NCI-H748 treated with DMSO at 0.1 percent for 48 hours (cell line): ENCODE measurements around the gene VEPH1.

Experiments
- DNase-seq: peaks from one replicate; lab custom pipeline; 2025; lab: John Stamatoyannopoulos, UW

VEPH1 gene

GRCh38 chr3:157477441-157477840 is 25.8 kb downstream of the VEPH1 start:
- no peak for DNase-seq

GRCh38 chr3:157475921-157476414 is 27.2 kb downstream of the VEPH1 start:
- no peak for DNase-seq

- no peak for DNase-seq
Observed at GRCh38 chr3:157472648-157473047, 30.6 kb downstream of the VEPH1 start.

GRCh38 chr3:157471064-157471463 is 32.2 kb downstream of the VEPH1 start:
- DNase-seq, result no peak

- no peak for DNase-seq
Observed at GRCh38 chr3:157469561-157470294, 33.5 kb downstream of the VEPH1 start.

- DNase-seq, result no peak
Observed at GRCh38 chr3:157467200-157467599, 36.0 kb downstream of the VEPH1 start.

- DNase-seq, result no peak
Observed at GRCh38 chr3:157465741-157466140, 37.5 kb downstream of the VEPH1 start.

- no peak for DNase-seq
Observed at GRCh38 chr3:157464321-157464720, 38.9 kb downstream of the VEPH1 start.

GRCh38 chr3:157463816-157464215 is 39.4 kb downstream of the VEPH1 start:
- DNase-seq, result no peak

- no peak for DNase-seq
Observed at GRCh38 chr3:157460253-157460652, 43.0 kb downstream of the VEPH1 start.

- DNase-seq, result no peak
Observed at GRCh38 chr3:157459706-157460105, 43.5 kb downstream of the VEPH1 start.

GRCh38 chr3:157453824-157454223 is 49.4 kb downstream of the VEPH1 start:
- DNase-seq, result no peak

- DNase-seq, result no peak
Observed at GRCh38 chr3:157452097-157452496, 51.1 kb downstream of the VEPH1 start.

- DNase-seq, result no peak
Observed at GRCh38 chr3:157447026-157447694, 56.1 kb downstream of the VEPH1 start.

GRCh38 chr3:157445857-157446256 is 57.4 kb downstream of the VEPH1 start:
- DNase-seq, result no peak

- no peak for DNase-seq
Observed at GRCh38 chr3:157444797-157445184, 58.4 kb downstream of the VEPH1 start.

- no peak for DNase-seq
Observed at GRCh38 chr3:157443905-157444796, 59.1 kb downstream of the VEPH1 start.

GRCh38 chr3:157442729-157443128 is 60.5 kb downstream of the VEPH1 start:
- DNase-seq, result no peak

GRCh38 chr3:157441102-157441624 is 62.1 kb downstream of the VEPH1 start:
- no peak for DNase-seq

GRCh38 chr3:157438194-157438730 is 65.0 kb downstream of the VEPH1 start:
- no peak for DNase-seq

- no peak for DNase-seq
Observed at GRCh38 chr3:157436583-157437291, 66.5 kb downstream of the VEPH1 start, which contains the start of gene PTX3. PTX3 (plus strand) TSS chr3:157436850; CDS start chr3:157436934, 84 bp downstream.
